Esophagus muscularis mucosa (tissue), 4 donors: ENCODE results near the gene LCE5A.

Experiments
- EP300 ChIP-seq: sonication (generic); formaldehyde crosslinking; IDR thresholded peaks from one replicate; pipeline ENCODE4 v1.6.1; 2017; ENCODE audit warnings: antibody characterized with exemption
- POLR2AphosphoS5 ChIP-seq, 2 donors: sonication (generic); formaldehyde crosslinking; IDR thresholded peaks; one replicate each; pipeline ENCODE4 v1.6.1; 2017; ENCODE audit warnings: antibody characterized with exemption in 2 of 2
- TF ChIP-seq, protein P1 (sequence below), 3 experiments: fragments of 200-600 bp in 2 of 3; fragments of 450-650 bp in 1 of 3; sonication (generic) in 2 of 3; IDR thresholded peaks; one replicate each; pipeline ENCODE4 v1.5.1; 2017 to 2019; ENCODE audit warnings: antibody characterized with exemption in 3 of 3, mild to moderate bottlenecking in 2 of 3, moderate library complexity in 1 of 3

DNA sequence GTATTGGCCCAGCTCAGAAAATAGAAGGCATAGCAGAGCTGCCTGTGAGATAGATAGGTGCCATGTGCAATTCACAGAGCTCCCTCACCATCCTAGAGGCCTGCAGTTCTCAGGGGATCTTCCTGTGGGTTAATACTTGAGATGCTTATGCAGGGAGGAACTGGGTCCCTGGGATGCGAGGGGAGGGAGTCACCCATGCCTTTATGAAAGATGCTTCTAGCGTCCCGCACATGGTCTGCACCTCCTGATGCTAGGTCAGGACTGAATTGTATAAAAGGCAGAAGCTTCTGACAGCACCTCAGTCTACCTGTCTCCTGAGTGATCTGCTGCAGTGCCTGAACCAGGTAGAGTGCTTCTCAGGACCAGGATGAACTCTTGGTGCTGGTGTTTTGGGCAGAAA lies at the start of gene LCE5A:
- TF ChIP-seq, protein P1, sequence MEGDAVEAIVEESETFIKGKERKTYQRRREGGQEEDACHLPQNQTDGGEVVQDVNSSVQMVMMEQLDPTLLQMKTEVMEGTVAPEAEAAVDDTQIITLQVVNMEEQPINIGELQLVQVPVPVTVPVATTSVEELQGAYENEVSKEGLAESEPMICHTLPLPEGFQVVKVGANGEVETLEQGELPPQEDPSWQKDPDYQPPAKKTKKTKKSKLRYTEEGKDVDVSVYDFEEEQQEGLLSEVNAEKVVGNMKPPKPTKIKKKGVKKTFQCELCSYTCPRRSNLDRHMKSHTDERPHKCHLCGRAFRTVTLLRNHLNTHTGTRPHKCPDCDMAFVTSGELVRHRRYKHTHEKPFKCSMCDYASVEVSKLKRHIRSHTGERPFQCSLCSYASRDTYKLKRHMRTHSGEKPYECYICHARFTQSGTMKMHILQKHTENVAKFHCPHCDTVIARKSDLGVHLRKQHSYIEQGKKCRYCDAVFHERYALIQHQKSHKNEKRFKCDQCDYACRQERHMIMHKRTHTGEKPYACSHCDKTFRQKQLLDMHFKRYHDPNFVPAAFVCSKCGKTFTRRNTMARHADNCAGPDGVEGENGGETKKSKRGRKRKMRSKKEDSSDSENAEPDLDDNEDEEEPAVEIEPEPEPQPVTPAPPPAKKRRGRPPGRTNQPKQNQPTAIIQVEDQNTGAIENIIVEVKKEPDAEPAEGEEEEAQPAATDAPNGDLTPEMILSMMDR (IDR thresholded peaks at IDR 0.05): no peak
- TF ChIP-seq EP300: no peak
- TF ChIP-seq POLR2AphosphoS5 (IDR thresholded peaks at IDR 0.05): no peak
